Measurements from ENCODE around the gene BRAP. TPM values are rescaled to one million over a fixed set of nuclear protein-coding genes. Genes with fewer than 3 reads are reported as not detected.
A peak's percentile ranks its signal among the peaks of the same experiment; 100 is the strongest.

The BRAP gene
- total and polyA plus RNA-seq, 12 donors, result 5.9 to 18.5 (median 14.4) TPM

DNA sequence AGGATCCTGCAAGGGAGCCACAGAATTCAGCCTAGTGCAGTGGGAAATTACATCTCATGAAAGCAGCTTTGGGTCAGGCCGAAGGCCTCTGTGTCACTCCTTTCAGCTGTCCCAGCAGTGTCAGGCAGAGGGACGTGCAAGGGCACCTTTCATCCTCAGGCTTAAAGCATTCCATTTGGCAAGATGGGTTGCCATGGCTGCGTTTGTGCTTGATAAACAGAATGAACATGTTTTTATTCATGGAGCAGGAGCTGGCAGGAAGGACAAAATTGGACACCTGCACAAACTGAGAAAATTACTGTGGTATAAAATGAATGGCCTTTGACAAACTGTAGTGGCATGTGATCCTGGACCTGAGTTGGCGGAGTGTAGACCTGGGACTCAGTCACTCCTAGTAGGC, 29.5 kb upstream of the BRAP start:
- 44 to 60% methylated on average over 4 of the region's 4 CpGs for WGBS, 2 donors
- H3K36me3 ChIP-seq, result peaks cover 0 to 100% (median 46%) of the 10 kb centered on the region in 9 donors
- intact Hi-C loops (cut with DNase I), result no loop called here

GRCh38 chr12:111706145-111706544, 20.4 kb upstream of the BRAP start:
- intact Hi-C loops (cut with DNase I), result no loop called here
- no peak overlapping the region for H3K27ac ChIP-seq
- H3K27me3 ChIP-seq, result no peaks in the 10 kb centered on the region
- no peak for ATAC-seq
- H3K4me1 ChIP-seq, result no peaks in the 10 kb centered on the region
- peaks cover 0 to 100% (median 31%) of the 10 kb centered on the region in 9 donors for H3K36me3 ChIP-seq
- no peaks in the 10 kb centered on the region for H3K9me3 ChIP-seq
- WGBS, 2 donors, result 86 to 88% methylated on average over 6 of the region's 6 CpGs
- TF ChIP-seq, protein P1, sequence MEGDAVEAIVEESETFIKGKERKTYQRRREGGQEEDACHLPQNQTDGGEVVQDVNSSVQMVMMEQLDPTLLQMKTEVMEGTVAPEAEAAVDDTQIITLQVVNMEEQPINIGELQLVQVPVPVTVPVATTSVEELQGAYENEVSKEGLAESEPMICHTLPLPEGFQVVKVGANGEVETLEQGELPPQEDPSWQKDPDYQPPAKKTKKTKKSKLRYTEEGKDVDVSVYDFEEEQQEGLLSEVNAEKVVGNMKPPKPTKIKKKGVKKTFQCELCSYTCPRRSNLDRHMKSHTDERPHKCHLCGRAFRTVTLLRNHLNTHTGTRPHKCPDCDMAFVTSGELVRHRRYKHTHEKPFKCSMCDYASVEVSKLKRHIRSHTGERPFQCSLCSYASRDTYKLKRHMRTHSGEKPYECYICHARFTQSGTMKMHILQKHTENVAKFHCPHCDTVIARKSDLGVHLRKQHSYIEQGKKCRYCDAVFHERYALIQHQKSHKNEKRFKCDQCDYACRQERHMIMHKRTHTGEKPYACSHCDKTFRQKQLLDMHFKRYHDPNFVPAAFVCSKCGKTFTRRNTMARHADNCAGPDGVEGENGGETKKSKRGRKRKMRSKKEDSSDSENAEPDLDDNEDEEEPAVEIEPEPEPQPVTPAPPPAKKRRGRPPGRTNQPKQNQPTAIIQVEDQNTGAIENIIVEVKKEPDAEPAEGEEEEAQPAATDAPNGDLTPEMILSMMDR (IDR thresholded peaks at IDR 0.05), result no peak
- no peak overlapping the region for H3K4me3 ChIP-seq
- DNase-seq, result no peak

More for the DNA sequence above, 29.5 kb upstream of the BRAP start:
- no peaks in the 10 kb centered on the region for H3K9me3 ChIP-seq
- H3K4me3 ChIP-seq, result no peak overlapping the region
- peaks cover 0 to 16% (median 5%) of the 10 kb centered on the region in 9 donors for H3K4me1 ChIP-seq
- no peaks in the 10 kb centered on the region for H3K27me3 ChIP-seq
- H3K27ac ChIP-seq, result peak overlapping the region; percentile 14 to 88 (median 82)
- peak; percentile 85 to 98 (median 94) for ATAC-seq
- peak; percentile 47 to 81 for DNase-seq
- TF ChIP-seq, protein P1 (IDR thresholded peaks at IDR 0.05), result no peak

- Histone ChIP-seq H3K27ac (no peak overlapping the region), H3K4me3 (no peak overlapping the region), H3K36me3 (peaks cover 0 to 100% (median 31%) of the 10 kb centered on the region in 9 donors), H3K4me1 (no peaks in the 10 kb centered on the region), H3K27me3 (no peaks in the 10 kb centered on the region), H3K9me3 (no peaks in the 10 kb centered on the region)
- no peak for ATAC-seq
- TF ChIP-seq, protein P1 (IDR thresholded peaks at IDR 0.05), result no peak
- intact Hi-C loops (cut with DNase I), result no loop called here
- DNase-seq, result no peak
- WGBS, 2 donors, result 87% methylated on average over 5 of the region's 5 CpGs
Observed at GRCh38 chr12:111705672-111706071, 19.9 kb upstream of the BRAP start.

GRCh38 chr12:111699962-111700361, 14.2 kb upstream of the BRAP start:
- H3K4me1 ChIP-seq, result no peaks in the 10 kb centered on the region
- intact Hi-C loops (cut with DNase I), result no loop called here
- DNase-seq, result no peak
- H3K27me3 ChIP-seq, result no peaks in the 10 kb centered on the region
- 92 to 100% methylated on average over 2 of the region's 2 CpGs for whole genome bisulfite sequencing, 2 donors
- no peaks in the 10 kb centered on the region for H3K9me3 ChIP-seq
- TF ChIP-seq, protein P1 (IDR thresholded peaks at IDR 0.05), result no peak
- peaks cover 0 to 100% (median 44%) of the 10 kb centered on the region in 9 donors for H3K36me3 ChIP-seq
- ATAC-seq, result no peak
- H3K27ac ChIP-seq, result no peak overlapping the region
- H3K4me3 ChIP-seq, result no peak overlapping the region
